HUES64 (cell line): ENCODE measurements around the gene CABP2.
"Not testable (repeated sequence)": the region's sequence is repeated elsewhere in the genome, so short reads cannot be mapped to it uniquely, and the experiment has no call there.

Experiments
- H3K27ac ChIP-seq: 2 replicates; pipeline ENCODE4 v1.7.0; 2013; ENCODE audit warnings: low read depth, low read length, inconsistent platforms
- H3K27me3 ChIP-seq: 2 replicates; pipeline ENCODE4 v1.6.1; 2013; ENCODE audit warnings: mild to moderate bottlenecking, low read length; ENCODE audit not compliant: insufficient read depth
- H3K36me3 ChIP-seq: 2 replicates; pipeline ENCODE4 v1.6.1; 2013; ENCODE audit warnings: mild to moderate bottlenecking, low read length; ENCODE audit not compliant: insufficient read depth
- H3K4me1 ChIP-seq: 2 replicates; pipeline ENCODE4 v1.6.1; 2013; ENCODE audit warnings: mild to moderate bottlenecking, low read length, moderate library complexity; ENCODE audit not compliant: insufficient read depth
- H3K4me3 ChIP-seq: 2 replicates; pipeline ENCODE4 v1.5.1; 2013; ENCODE audit warnings: mild to moderate bottlenecking, low read length, moderate library complexity
- H3K9ac ChIP-seq: 2 replicates; pipeline ENCODE4 v1.6.1; 2013; ENCODE audit warnings: mild to moderate bottlenecking, low read depth, low read length
- H3K9me3 ChIP-seq: 2 replicates; pipeline ENCODE4 v1.6.1; 2013; ENCODE audit warnings: low read depth, low read length; ENCODE audit not compliant: insufficient read depth
- WGBS: fragments of 150-250, 120-280 bp; methylation state at CpG from one replicate; pipeline ENCODE4 v1.1.7; 2013; ENCODE audit warnings: missing lambda C conversion rate; 5-methylcytosine and 5-hydroxymethylcytosine counted together

Gene CABP2

DNA sequence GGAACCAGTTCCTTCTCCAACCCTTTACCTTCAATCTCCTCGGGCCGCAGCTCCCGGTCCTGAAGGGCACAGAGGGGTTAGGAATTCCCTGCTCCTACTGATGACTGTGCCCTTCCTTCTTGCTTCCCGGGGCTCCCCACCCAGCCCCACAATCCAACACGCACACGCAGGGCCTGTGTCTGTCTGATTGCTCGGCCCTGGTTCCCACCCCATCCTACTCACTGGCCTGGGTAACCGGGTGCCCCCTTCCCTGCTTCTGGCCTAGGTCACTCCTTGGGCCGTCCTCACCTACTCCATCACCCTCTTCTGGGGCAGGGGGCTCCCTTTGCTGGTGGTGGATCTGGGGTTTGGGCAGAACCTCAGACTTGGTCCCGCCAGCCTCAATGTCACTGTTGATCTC, 1.3 kb downstream of the CABP2 start:
- 89% methylated on average over 10 of the region's 10 CpGs for WGBS
- Histone ChIP-seq H3K9ac (no peak overlapping the region), H3K4me1 (no peaks in the 10 kb centered on the region), H3K9me3 (no peaks in the 10 kb centered on the region), H3K36me3 (no peaks in the 10 kb centered on the region), H3K27me3 (no peaks in the 10 kb centered on the region), H3K27ac (no peak overlapping the region), H3K4me3 (no peak overlapping the region)

DNA sequence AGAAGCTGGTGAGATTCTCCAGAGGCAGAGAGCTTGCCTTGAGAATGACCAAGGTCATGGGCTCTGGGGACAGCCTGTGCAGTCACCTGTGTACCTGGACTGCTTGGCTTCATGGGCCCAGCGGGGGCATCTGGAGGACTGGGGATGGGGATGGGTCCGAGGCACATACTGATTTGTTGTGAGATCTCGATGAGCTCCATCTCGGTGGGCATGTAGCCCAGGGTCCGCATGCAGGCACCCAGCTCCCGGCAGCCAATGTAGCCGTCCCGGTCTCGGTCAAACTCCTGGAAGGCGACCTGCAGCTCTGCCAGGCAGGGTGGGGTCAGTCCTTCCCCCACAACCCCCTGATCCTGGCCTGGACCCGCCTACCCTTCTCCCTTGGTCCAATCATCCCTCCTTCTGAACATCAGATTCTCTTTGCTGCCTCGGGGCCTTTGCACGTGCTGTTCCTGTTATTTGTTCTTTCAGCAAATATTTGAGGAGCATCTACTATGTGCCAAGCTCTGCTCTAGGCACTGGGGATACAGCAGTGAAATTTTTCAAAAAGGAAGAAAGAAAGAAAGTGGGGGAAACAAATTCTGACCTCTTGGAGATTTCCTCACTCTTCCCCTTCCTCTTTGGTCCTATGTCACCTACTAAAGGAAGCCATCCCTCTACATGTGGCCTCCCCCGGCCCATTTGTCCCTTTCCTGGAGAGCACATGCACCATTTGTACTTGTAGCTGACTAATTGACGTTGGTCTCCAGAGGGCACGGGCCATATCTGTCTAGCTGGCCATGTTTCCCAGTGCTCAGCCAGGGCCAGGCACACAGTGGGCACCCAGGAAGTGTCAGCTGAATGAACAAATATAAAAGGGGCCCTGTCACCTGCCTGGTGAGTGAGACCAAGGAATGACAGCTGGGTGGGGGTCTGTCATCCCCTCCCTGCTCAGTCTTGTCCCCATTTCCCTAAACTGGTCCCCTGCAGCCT, 2.1 kb downstream of the CABP2 start:
- 90% methylated on average over 16 of the region's 16 CpGs for WGBS
- Histone ChIP-seq H3K27me3 (no peaks in the 10 kb centered on the region), H3K4me1 (no peaks in the 10 kb centered on the region), H3K4me3 (no peak overlapping the region), H3K9ac (no peak overlapping the region), H3K27ac (no peak overlapping the region), H3K36me3 (no peaks in the 10 kb centered on the region), H3K9me3 (no peaks in the 10 kb centered on the region)

DNA sequence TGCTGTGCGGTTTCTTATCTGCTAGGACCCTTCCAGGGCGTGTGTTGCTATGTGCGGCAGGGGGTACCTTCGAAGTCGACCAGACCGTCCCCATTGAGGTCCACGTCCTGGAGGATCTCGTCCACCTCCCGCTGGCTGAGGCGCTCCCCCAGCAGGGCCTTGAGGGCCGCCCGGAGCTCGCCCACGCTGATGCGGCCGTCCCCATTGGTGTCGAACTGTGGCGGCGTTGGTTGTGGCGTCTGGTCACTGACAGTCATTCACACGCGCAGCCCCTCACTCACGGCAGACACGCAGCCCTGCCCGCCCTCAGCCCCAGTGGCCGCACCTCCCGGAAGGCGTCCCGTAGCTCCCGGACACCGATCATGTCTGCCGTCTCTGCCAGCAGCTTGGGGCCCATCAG, 3.5 kb downstream of the CABP2 start:
- no peak overlapping the region for H3K27ac ChIP-seq
- 92% methylated on average over 32 of the region's 32 CpGs for WGBS
- H3K9me3 ChIP-seq, result no peaks in the 10 kb centered on the region
- no peak overlapping the region for H3K9ac ChIP-seq
- no peak overlapping the region for H3K4me3 ChIP-seq
- no peaks in the 10 kb centered on the region for H3K27me3 ChIP-seq
- H3K4me1 ChIP-seq, result no peaks in the 10 kb centered on the region
- H3K36me3 ChIP-seq, result no peaks in the 10 kb centered on the region

DNA sequence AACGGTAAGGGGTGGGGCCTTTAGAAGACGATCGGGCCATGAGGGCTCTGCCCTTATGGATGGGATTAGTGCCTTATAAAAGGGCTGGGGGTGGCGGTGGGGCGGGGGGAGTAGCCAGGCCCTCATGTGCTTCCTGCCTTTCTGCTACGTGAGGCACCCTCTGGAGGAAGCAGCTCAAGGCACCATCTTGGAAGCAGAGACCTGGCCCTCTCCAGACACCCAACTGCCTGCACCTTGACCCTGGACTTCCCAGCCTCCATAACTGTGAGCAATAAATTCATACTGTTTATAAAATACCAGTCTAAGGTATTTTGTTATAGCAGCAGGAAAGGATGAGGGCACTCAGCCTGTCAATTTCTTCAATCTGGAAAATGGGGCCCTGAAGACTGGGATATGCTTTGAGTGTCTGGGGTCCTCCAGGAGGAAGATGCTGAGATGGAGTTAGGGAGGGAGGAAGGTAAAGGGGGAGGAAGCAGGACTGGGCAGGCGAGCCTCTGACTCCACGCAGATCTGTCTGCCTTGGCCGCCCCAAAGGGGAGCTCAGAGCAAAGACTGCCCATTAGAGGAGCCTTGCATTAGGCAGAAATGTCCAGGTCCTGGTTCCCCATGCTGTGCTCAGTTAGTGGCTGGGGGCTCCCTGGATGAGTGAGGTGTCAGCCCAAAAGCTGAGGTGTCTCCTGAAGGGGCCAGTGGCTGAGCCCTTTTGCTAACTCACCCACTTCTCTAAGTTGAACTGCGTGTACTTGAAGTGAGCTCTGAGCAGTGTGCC, 5.3 kb downstream of the CABP2 start:
- Histone ChIP-seq H3K27ac (no peak overlapping the region), H3K4me3 (no peak overlapping the region), H3K9ac (no peak overlapping the region), H3K27me3 (no peaks in the 10 kb centered on the region), H3K9me3 (no peaks in the 10 kb centered on the region), H3K36me3 (no peaks in the 10 kb centered on the region), H3K4me1 (no peaks in the 10 kb centered on the region)
- WGBS, result 88% methylated on average over 10 of the region's 10 CpGs

- WGBS, result 94% methylated on average over 9 of the region's 9 CpGs
- Histone ChIP-seq H3K27ac (no peak overlapping the region), H3K9ac (no peak overlapping the region), H3K27me3 (no peaks in the 10 kb centered on the region), H3K36me3 (no peaks in the 10 kb centered on the region), H3K4me1 (no peaks in the 10 kb centered on the region), H3K9me3 (no peaks in the 10 kb centered on the region), H3K4me3 (no peak overlapping the region)
Observed at GRCh38 chr11:67516806-67517205, 6.4 kb downstream of the CABP2 start.

DNA sequence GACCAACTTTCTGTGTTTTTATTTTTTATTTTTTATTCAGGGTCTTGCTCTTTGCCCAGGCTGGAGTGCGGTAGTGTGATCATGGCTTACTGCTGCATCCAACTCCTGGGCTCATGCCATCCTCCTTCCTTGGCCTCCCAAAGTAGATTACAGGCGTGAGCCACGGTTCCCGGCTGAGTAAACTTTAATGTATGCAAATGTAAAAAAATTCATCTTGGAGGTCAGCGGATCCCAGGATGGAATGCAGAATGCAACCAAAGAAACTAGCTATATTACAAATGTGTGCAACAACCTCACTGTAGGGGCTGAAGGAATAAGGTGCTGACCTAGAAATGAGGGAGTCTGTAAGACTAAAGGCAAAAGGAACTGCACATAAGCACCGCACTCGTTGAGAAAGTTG, 9.1 kb downstream of the CABP2 start:
- Histone ChIP-seq H3K9ac (no peak overlapping the region), H3K27ac (no peak overlapping the region), H3K36me3 (no peaks in the 10 kb centered on the region), H3K4me3 (no peak overlapping the region), H3K9me3 (no peaks in the 10 kb centered on the region), H3K4me1 (no peaks in the 10 kb centered on the region), H3K27me3 (no peaks in the 10 kb centered on the region; the same call in 1 of the 2 replicates)
- whole genome bisulfite sequencing, result 93% methylated on average over 7 of the region's 7 CpGs

- H3K27me3 ChIP-seq, H3K9me3 ChIP-seq, H3K27ac ChIP-seq, H3K36me3 ChIP-seq, H3K4me1 ChIP-seq, H3K9ac ChIP-seq, H3K4me3 ChIP-seq: not testable (repeated sequence)
- WGBS, result 89% methylated on average over 4 of the region's 4 CpGs
Observed at GRCh38 chr11:67511558-67511957, 11.7 kb downstream of the CABP2 start.

DNA sequence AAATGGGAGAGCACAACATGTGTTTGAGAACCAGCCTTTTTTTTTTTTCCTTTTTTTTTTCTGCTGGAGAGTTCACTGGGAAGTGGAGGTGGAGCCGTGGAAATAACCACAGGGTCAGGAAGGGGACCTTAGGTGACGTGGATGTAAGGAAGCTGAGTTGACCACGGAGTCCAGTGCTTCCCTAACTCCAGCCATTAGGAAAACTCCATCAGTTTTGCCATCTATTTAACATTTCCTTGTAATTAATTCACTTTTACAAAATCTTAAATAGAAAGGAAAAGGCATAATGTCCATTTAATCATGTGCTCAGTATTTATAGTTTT, 13.3 kb downstream of the CABP2 start:
- no peak overlapping the region for H3K27ac ChIP-seq
- H3K9ac ChIP-seq, result no peak overlapping the region
- H3K4me3 ChIP-seq, result no peak overlapping the region
- H3K36me3 ChIP-seq, result no peaks in the 10 kb centered on the region
- H3K4me1 ChIP-seq, result peaks cover 9% of the 10 kb centered on the region
- no CpG with 5 or more reads among the region's 3 CpGs for WGBS
- H3K9me3 ChIP-seq, result no peaks in the 10 kb centered on the region
- H3K27me3 ChIP-seq, result no peaks in the 10 kb centered on the region; the same call in 1 of the 2 replicates

DNA sequence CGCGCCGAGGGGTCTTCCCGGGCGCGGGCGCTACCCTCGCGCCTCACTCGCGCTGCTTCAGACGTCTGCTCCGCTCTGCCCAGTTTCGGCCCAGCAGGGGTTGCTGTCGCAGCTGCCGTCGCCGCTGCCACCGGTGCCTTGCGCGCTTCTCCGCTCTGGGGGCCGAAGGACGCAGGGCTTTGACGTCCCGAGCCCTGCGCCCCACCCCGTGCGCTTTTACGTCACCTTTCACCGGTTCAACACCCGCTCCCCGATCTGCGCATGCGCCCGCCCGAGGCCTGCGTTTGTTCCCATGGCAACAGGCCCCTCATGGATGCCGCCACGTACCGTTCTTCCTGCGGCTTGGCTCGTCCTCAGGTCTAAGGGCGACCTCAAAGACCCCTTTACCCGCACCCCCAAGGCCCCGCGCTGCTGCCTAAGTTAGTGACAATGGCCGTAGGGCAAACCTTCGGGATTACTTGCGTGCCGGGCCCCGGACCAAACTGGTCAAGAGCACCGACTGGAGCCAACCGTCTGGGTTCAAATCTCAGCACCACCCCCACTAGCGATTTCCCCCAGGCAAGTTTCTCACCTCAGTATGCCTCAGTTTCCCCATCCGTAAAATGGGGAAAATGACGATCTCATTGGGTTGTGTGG, 14.6 kb downstream of the CABP2 start:
- 1% methylated on average over 56 of the region's 57 CpGs for WGBS
- Histone ChIP-seq H3K9ac (peak overlapping the region; percentile 83), H3K4me3 (peak overlapping the region; percentile 84), H3K9me3 (no peaks in the 10 kb centered on the region), H3K27ac (peak overlapping the region; percentile 93), H3K27me3 (peaks cover 4% of the 10 kb centered on the region), H3K36me3 (no peaks in the 10 kb centered on the region), H3K4me1 (peaks cover 9% of the 10 kb centered on the region)

DNA sequence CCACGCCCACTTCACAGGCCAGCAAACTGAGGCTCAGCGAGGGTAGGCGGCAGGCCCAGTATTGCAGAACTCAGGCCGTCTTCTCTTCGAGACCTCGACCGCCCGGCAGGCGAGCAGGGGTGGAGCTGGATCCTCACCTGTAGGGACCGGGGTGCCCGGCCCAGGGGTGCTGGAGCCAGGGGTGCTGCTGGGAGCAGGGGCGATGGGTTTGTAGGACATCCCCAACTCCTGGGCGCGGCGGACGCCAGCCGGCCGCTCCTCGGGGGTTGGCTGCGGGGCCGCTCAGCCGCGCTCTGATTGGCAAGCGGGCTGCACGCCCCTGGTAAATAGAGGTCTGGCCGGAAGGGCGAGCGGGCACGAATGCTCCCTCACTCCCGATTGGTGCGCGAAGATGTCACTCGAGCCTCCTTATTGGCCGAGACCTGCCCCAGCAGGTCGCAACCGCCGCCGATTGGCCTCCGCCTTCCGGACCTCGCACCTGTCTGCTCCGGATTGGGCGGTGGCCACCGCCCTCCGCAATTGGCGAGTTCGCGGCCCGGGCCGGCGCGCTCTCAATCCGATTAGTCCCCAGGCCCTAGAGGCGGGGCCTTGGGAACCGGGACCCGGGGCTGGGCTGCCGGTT, 15.3 kb downstream of the CABP2 start, which contains the start of gene CDK2AP2:
Gene CDK2AP2 (minus strand): TSS at position 299 of the 622 bp plus-strand sequence. CDS start 80 bp downstream, at position 219.
- under 1% methylated on average over 57 of the region's 57 CpGs for WGBS
- H3K4me1 ChIP-seq, result peaks cover 9% of the 10 kb centered on the region
- H3K27ac ChIP-seq, result peak within 1 kb of the TSS; percentile 93
- peak within 1 kb of the TSS; percentile 84 for H3K4me3 ChIP-seq
- H3K27me3 ChIP-seq, result peaks cover 10% of the 10 kb centered on the region
- peak within 1 kb of the TSS; percentile 83 for H3K9ac ChIP-seq
- no peaks in the 10 kb centered on the region for H3K9me3 ChIP-seq
- no peaks in the 10 kb centered on the region for H3K36me3 ChIP-seq
